HepG2 (cell line): Measurements from ENCODE around the gene SOBP. TPM values are rescaled to one million over a fixed set of nuclear protein-coding genes. Genes with fewer than 3 reads are reported as not detected.

ENCODE experiments used
- ATAC-seq: fragments of 200-7000 bp; cut with Tn5 transposase; 3 replicates; pipeline ENCODE4 v1.9.1; 2020; ENCODE audit warnings: mild to moderate bottlenecking, moderate library complexity
- BruUV-seq: library from RNA; stranded (reverse); fragments of 400-500 nt; replicated peaks from 2 replicates; lab custom pipeline; 2021; lab: Mats Ljungman, UMichigan
- CTCF ChIA-PET: fragments of 300-600 bp; formaldehyde crosslinking; extraction: SDS; loops from one replicate; lab custom pipeline; 2021; ENCODE audit warnings: low total read pairs, inconsistent platforms, low intra/inter-chr PET ratio; lab: Yijun Ruan, JAX
- POLR2A ChIA-PET: fragments of 350-600 bp; sonication (Branson Sonifier 250); formaldehyde crosslinking; loops from one replicate; lab custom pipeline; 2020; ENCODE audit warnings: antibody characterized with exemption, inconsistent platforms; lab: Yijun Ruan, JAX
- DNase-seq: peaks from one replicate; pipeline ENCODE4 v3.0.0-alpha.2; 2015; ENCODE audit warnings: low spot score
- FAIRE-seq: peaks from 3 replicates; lab custom pipeline; 2011; peaks lifted over from hg19 to GRCh38; lab: Jason Lieb, UNC
- H2AFZ ChIP-seq: one replicate; pipeline ENCODE4 v1.6.1; 2011; ENCODE audit warnings: low read length, inconsistent platforms
- H3K27ac ChIP-seq: fragments of 300-600 bp; 3 replicates; pipeline ENCODE4 v1.8.0; 2011; ENCODE audit warnings: mixed run types, mild to moderate bottlenecking, mixed read lengths, low read length, inconsistent platforms; ENCODE audit not compliant: insufficient read depth; ENCODE audit errors: extremely low read length
- H3K27me3 ChIP-seq, 2 experiments: fragments of 200-600 bp in 1 of 2; 2 replicates in 1 of 2; 3 replicates in 1 of 2; pipeline versions ENCODE4 v1.6.0 to v1.8.0; 2011; ENCODE audit warnings: low read length in 2 of 2, mild to moderate bottlenecking in 2 of 2, moderate library complexity in 2 of 2, inconsistent platforms in 1 of 2; ENCODE audit not compliant: insufficient read depth in 2 of 2, control insufficient read depth in 1 of 2
- H3K36me3 ChIP-seq, 2 experiments: fragments of 200-600 bp in 1 of 2; replicated peaks in 1 of 2; 2 replicates in 1 of 2; 3 replicates in 1 of 2; pipeline versions ENCODE4 v1.5.1 to v1.8.0; 2011; ENCODE audit warnings: low read length in 2 of 2, inconsistent platforms in 1 of 2; ENCODE audit not compliant: insufficient read depth in 2 of 2, control insufficient read depth in 1 of 2
- H3K4me1 ChIP-seq: 2 replicates; pipeline ENCODE4 v1.5.1; 2012; ENCODE audit warnings: low read length, inconsistent platforms; ENCODE audit not compliant: insufficient read depth
- H3K4me2 ChIP-seq: 2 replicates; pipeline ENCODE4 v1.6.0; 2011; ENCODE audit warnings: low read depth, low read length, inconsistent platforms
- H3K4me3 ChIP-seq, 3 experiments: fragments of 200-600 bp in 1 of 3; sonication (generic), shearing (Covaris generic) in 1 of 3; replicated peaks in 1 of 3; 2 replicates each; pipeline ENCODE4 v1.5.1; 2011 to 2016; ENCODE audit warnings: low read length in 3 of 3, inconsistent platforms in 2 of 3, low read depth in 2 of 3, mild to moderate bottlenecking in 2 of 3, control low read depth in 1 of 3, mixed read lengths in 1 of 3; ENCODE audit not compliant: insufficient read depth in 1 of 3
- H3K79me2 ChIP-seq: one replicate; pipeline ENCODE4 v1.6.1; 2011; ENCODE audit warnings: low read length, inconsistent platforms; ENCODE audit not compliant: insufficient read depth
- H3K9ac ChIP-seq: 2 replicates; pipeline ENCODE4 v1.6.0; 2011; ENCODE audit warnings: mild to moderate bottlenecking, low read depth, low read length, inconsistent platforms; ENCODE audit not compliant: insufficient read depth
- H3K9me3 ChIP-seq: 2 replicates; pipeline ENCODE4 v1.5.1; 2012; ENCODE audit warnings: mild to moderate bottlenecking, low read length
- H4K20me1 ChIP-seq: 2 replicates; pipeline ENCODE4 v1.6.0; 2011; ENCODE audit warnings: inconsistent platforms, mild to moderate bottlenecking, low read length, moderate library complexity; ENCODE audit not compliant: insufficient read depth
- AGO2 ChIP-seq: fragments of 200-400 bp; formaldehyde crosslinking; optimal IDR thresholded peaks from 2 replicates; pipeline ENCODE3; 2017; ENCODE audit warnings: mild to moderate bottlenecking, low read depth, low read length, moderate library complexity
- REPIN1 ChIP-seq: sonication (generic); formaldehyde crosslinking; IDR thresholded peaks from 2 replicates; pipeline ENCODE4 v1.8.0; 2022; ENCODE audit warnings: missing genetic modification reagents, low read depth, mild to moderate bottlenecking, borderline replicate concordance
- ZFP1 ChIP-seq: IDR thresholded peaks from 2 replicates; pipeline ENCODE4 v1.6.1; 2016
- ZNF883 ChIP-seq: sonication (generic); formaldehyde crosslinking; IDR thresholded peaks from 2 replicates; pipeline ENCODE4 v1.5.1; 2020; ENCODE audit warnings: mild to moderate bottlenecking, missing genetic modification reagents; ENCODE audit errors: not compliant biosample characterization
- WGBS: methylation state at CpG from one replicate; pipeline ENCODE4 v1.1.6; 2017; ENCODE audit warnings: low lambda C conversion rate; 5-methylcytosine and 5-hydroxymethylcytosine counted together
- in situ Hi-C: cut with HindIII; loops from 2 replicates; pipeline ENCODE4 v1.10.0; 2017; ENCODE audit warnings: low pct_unique_long_range_greater_than_20kb; ENCODE audit not compliant: extremely low pct_ligation_motif_present
- intact Hi-C: fragments of 100-400 bp; cut with micrococcal nuclease; formaldehyde crosslinking; loops from one replicate; pipeline ENCODE4 v1.10.0; 2022; ENCODE audit not compliant: unreplicated experiment
- polyA plus RNA-seq, 8 experiments: library from polyadenylated mRNA; depleted of rRNA in 3 of 8; stranded (reverse) in 7 of 8; unstranded in 1 of 8; fragments of >200 nt; fragmentation: Illumina TruSeq in 4 of 8; extraction: Trizol in 4 of 8; gene quantifications; 2 replicates each; pipeline versions ENCODE4 v1.2.1 to v1.2.3, GENCODE V29; 2011 to 2016; ENCODE audit warnings: low read depth in 4 of 8, missing spikeins in 1 of 8, mixed read lengths in 1 of 8; ENCODE audit not compliant: insufficient read depth in 1 of 8
- total RNA-seq, 5 experiments: library from RNA; depleted of rRNA; stranded (reverse); fragments of >200 nt; fragmentation: Illumina TruSeq; extraction: Trizol; gene quantifications; 2 replicates each; pipeline ENCODE4 v1.2.3, GENCODE V29; 2016; ENCODE audit warnings: low read depth in 1 of 5
- TF ChIP-seq, protein P1 (sequence below): sonication (generic); formaldehyde crosslinking; IDR thresholded peaks from 2 replicates; pipeline ENCODE4 v1.4.0; 2020; ENCODE audit warnings: missing genetic modification reagents, borderline replicate concordance

The SOBP gene
- total and polyA plus RNA-seq, 2 of the 13 experiments (the other 11 are each of a cell fraction or from before 2014, with no cell fraction given), result 1.5 to 6.9 TPM

DNA sequence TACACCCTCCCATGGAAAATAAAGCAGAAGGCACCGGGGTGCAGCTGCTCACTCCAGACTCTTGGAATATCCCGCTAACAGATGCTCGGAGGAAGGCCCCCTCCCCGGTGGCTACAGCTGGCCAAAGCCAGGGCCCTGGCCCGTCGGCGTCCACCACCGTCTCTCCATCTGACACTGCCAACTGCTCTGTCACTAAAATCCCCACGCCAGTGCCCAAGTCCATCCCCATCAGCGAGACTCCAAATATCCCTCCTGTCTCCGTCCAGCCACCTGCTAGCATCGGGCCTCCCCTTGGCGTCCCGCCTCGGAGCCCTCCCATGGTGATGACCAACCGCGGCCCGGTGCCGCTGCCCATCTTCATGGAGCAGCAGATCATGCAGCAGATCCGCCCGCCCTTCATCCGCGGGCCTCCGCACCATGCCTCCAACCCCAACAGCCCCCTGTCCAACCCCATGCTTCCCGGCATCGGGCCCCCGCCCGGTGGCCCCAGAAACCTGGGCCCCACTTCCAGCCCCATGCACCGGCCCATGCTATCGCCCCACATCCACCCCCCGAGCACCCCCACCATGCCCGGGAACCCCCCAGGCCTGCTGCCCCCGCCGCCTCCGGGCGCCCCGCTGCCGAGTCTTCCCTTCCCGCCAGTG lies 143.9 kb downstream of the SOBP start:
- no peak overlapping the region for H3K4me3 ChIP-seq
- no peak overlapping the region for H3K9ac ChIP-seq
- no peak overlapping the region for H3K4me2 ChIP-seq
- peaks cover 15 to 27% of the 10 kb centered on the region in 2 experiments for H3K36me3 ChIP-seq
- ATAC-seq (no peak), FAIRE-seq (no peak), DNase-seq (no peak)
- ChIA-PET CTCF (no interaction called here), POLR2A (no interaction called here)
- TF ChIP-seq AGO2, result peak; percentile 34
- no peak for TF ChIP-seq REPIN1 (CRISPR knock-in tag)
- no peak for TF ChIP-seq ZFP1 (CRISPR knock-in tag)
- H4K20me1 ChIP-seq, result no peaks in the 10 kb centered on the region
- in situ Hi-C loops, result no loop called here
- no peaks in the 10 kb centered on the region for H3K79me2 ChIP-seq
- H3K9me3 ChIP-seq, result no peaks in the 10 kb centered on the region
- BruUV-seq, result no TSS peak
- H3K4me1 ChIP-seq, result no peaks in the 10 kb centered on the region
- H3K27ac ChIP-seq, result no peak overlapping the region
- intact Hi-C loops, result no loop called here
- H3K27me3 ChIP-seq, result no peaks in the 10 kb centered on the region
- over 99% methylated on average over 39 of the region's 39 CpGs for WGBS
- H2AFZ ChIP-seq, result no peak overlapping the region

DNA sequence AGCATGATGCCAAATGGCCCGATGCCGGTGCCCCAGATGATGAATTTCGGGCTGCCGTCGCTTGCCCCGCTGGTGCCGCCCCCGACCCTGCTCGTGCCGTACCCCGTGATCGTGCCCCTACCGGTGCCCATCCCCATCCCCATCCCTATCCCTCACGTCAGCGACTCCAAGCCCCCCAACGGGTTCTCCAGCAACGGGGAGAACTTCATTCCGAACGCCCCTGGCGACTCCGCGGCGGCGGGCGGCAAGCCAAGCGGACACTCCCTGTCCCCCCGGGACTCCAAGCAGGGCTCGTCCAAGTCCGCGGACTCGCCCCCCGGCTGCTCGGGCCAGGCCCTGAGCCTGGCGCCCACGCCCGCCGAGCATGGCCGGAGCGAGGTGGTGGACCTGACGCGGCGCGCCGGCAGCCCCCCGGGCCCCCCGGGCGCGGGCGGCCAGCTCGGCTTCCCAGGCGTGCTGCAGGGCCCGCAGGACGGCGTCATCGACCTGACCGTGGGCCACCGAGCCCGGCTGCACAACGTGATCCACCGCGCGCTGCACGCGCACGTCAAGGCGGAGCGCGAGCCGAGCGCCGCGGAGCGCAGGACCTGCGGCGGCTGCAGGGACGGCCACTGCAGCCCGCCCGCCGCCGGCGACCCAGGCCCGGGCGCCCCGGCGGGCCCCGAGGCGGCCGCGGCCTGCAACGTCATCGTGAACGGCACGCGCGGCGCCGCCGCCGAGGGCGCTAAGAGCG lies 144.6 kb downstream of the SOBP start:
- FAIRE-seq (no peak), DNase-seq (no peak), ATAC-seq (no peak)
- CTCF ChIA-PET, result no interaction called here
- peaks cover 15 to 27% of the 10 kb centered on the region in 2 experiments for H3K36me3 ChIP-seq
- POLR2A ChIA-PET, result no interaction called here
- TF ChIP-seq ZNF883 (CRISPR knock-in tag), result no peak
- TF ChIP-seq AGO2, result peak; percentile 22
- TF ChIP-seq, protein P1, sequence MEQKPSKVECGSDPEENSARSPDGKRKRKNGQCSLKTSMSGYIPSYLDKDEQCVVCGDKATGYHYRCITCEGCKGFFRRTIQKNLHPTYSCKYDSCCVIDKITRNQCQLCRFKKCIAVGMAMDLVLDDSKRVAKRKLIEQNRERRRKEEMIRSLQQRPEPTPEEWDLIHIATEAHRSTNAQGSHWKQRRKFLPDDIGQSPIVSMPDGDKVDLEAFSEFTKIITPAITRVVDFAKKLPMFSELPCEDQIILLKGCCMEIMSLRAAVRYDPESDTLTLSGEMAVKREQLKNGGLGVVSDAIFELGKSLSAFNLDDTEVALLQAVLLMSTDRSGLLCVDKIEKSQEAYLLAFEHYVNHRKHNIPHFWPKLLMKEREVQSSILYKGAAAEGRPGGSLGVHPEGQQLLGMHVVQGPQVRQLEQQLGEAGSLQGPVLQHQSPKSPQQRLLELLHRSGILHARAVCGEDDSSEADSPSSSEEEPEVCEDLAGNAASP (CRISPR knock-in tag), result no peak
- H3K4me1 ChIP-seq, result no peaks in the 10 kb centered on the region
- WGBS, result 97% methylated on average over 78 of the region's 101 CpGs
- intact Hi-C loops, result no loop called here
- no peaks in the 10 kb centered on the region for H3K27me3 ChIP-seq
- no peak overlapping the region for H3K4me2 ChIP-seq
- BruUV-seq, result no TSS peak
- in situ Hi-C loops, result no loop called here
- H3K9ac ChIP-seq, result no peak overlapping the region
- H3K79me2 ChIP-seq, result no peaks in the 10 kb centered on the region
- no peak overlapping the region for H3K4me3 ChIP-seq
- no peak overlapping the region for H2AFZ ChIP-seq
- H4K20me1 ChIP-seq, result no peaks in the 10 kb centered on the region
- no peak overlapping the region for H3K27ac ChIP-seq
- H3K9me3 ChIP-seq, result no peaks in the 10 kb centered on the region
